ENCODE results near the gene TNIP1. TPM values are rescaled to one million over a fixed set of nuclear protein-coding genes. Genes with fewer than 3 reads are reported as not detected.
A peak's percentile ranks its signal among the peaks of the same experiment; 100 is the strongest.

Gene TNIP1
- total RNA-seq, 1 donor from 2014 or later, result 37.1 TPM

- H3K9me3 Mint-ChIP-seq, result no peaks in the 10 kb centered on the region
- TF ChIP-seq, protein P1, sequence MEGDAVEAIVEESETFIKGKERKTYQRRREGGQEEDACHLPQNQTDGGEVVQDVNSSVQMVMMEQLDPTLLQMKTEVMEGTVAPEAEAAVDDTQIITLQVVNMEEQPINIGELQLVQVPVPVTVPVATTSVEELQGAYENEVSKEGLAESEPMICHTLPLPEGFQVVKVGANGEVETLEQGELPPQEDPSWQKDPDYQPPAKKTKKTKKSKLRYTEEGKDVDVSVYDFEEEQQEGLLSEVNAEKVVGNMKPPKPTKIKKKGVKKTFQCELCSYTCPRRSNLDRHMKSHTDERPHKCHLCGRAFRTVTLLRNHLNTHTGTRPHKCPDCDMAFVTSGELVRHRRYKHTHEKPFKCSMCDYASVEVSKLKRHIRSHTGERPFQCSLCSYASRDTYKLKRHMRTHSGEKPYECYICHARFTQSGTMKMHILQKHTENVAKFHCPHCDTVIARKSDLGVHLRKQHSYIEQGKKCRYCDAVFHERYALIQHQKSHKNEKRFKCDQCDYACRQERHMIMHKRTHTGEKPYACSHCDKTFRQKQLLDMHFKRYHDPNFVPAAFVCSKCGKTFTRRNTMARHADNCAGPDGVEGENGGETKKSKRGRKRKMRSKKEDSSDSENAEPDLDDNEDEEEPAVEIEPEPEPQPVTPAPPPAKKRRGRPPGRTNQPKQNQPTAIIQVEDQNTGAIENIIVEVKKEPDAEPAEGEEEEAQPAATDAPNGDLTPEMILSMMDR (conservative IDR thresholded peaks at IDR 0.05), result no peak
- H3K27me3 Mint-ChIP-seq (ENCODE audit: low read depth), result peaks cover 11% of the 10 kb centered on the region
- H3K27ac Mint-ChIP-seq (ENCODE audit: unreplicated experiment), result no peak overlapping the region
- H3K4me3 Mint-ChIP-seq, result no peak overlapping the region
- DNase-seq (ENCODE audit: low read depth, low spot score), result no peak
- peaks cover 6% of the 10 kb centered on the region for H3K36me3 Mint-ChIP-seq (ENCODE audit: low read depth)
- peaks cover 10% of the 10 kb centered on the region for H3K4me1 Mint-ChIP-seq
These were observed 57.2 kb downstream of the TNIP1 start for GRCh38 chr5:151023651-151024050.

GRCh38 chr5:151023047-151023615 is 57.7 kb downstream of the TNIP1 start:
- Mint-ChIP-seq H3K4me1 (peaks cover 10% of the 10 kb centered on the region), H3K27me3 (ENCODE audit: low read depth) (peaks cover 11% of the 10 kb centered on the region), H3K36me3 (ENCODE audit: low read depth) (peaks cover 3% of the 10 kb centered on the region), H3K4me3 (no peak overlapping the region), H3K9me3 (no peaks in the 10 kb centered on the region), H3K27ac (ENCODE audit: unreplicated experiment) (no peak overlapping the region)
- no peak for DNase-seq (ENCODE audit: low read depth, low spot score)
- TF ChIP-seq, protein P1 (conservative IDR thresholded peaks at IDR 0.05), result no peak

DNA sequence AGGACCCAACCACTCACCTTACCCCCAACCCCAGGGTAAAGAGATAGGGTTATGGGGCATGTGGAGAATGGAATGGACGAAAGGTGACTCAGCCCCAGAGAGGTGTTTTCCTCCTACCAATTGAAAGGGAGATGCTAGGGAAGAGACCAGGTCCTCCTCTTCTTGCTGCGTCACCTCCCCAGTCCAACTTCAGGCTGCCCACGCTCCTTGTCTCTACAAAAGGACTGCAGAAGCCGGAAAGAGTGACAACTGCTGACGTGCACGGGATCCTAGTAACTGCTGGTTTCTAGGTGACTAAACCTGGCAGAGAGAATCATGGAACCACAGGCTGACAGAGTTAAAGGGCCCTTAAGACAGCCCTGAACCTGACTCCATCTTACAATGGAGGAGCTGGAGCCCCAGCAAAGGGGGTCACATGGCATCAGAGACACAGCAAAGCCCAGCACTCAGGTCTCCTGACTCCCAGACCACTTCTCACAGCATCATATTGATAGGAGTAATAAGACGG is 58.3 kb downstream of the TNIP1 start:
- TF ChIP-seq, protein P1 (conservative IDR thresholded peaks at IDR 0.05), result no peak
- Mint-ChIP-seq H3K27ac (ENCODE audit: unreplicated experiment) (no peak overlapping the region), H3K4me3 (peak overlapping the region; percentile 56), H3K9me3 (no peaks in the 10 kb centered on the region), H3K27me3 (ENCODE audit: low read depth) (peaks cover 11% of the 10 kb centered on the region), H3K36me3 (ENCODE audit: low read depth) (peaks cover 3% of the 10 kb centered on the region), H3K4me1 (peaks cover 10% of the 10 kb centered on the region)
- no peak for DNase-seq (ENCODE audit: low read depth, low spot score)

DNA sequence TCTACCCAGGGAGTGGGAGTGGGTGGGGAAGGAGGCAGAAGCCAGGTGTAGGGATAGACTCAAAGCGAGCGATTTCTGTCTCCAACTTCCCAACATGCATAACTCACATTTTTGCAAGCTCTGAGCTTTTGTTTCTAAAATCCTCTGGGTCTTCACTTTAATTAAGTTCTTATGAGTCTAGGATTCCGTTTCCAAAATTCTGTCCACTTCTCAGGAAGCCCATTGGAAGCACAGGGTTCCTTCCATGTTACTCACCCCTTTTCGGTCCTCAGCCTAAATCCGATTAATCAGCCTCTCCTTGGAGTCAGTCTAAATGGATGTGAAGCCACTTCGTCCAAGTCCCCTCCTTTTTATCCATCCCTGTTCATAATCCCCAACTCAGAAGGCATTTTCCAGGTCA is 59.1 kb downstream of the TNIP1 start:
- Mint-ChIP-seq H3K9me3 (no peaks in the 10 kb centered on the region), H3K4me3 (peak overlapping the region; percentile 56), H3K27ac (ENCODE audit: unreplicated experiment) (no peak overlapping the region), H3K27me3 (ENCODE audit: low read depth) (peaks cover 11% of the 10 kb centered on the region), H3K4me1 (peaks cover 10% of the 10 kb centered on the region), H3K36me3 (ENCODE audit: low read depth) (peaks cover 3% of the 10 kb centered on the region)
- no peak for DNase-seq (ENCODE audit: low read depth, low spot score)
- TF ChIP-seq, protein P1 (conservative IDR thresholded peaks at IDR 0.05), result no peak

DNA sequence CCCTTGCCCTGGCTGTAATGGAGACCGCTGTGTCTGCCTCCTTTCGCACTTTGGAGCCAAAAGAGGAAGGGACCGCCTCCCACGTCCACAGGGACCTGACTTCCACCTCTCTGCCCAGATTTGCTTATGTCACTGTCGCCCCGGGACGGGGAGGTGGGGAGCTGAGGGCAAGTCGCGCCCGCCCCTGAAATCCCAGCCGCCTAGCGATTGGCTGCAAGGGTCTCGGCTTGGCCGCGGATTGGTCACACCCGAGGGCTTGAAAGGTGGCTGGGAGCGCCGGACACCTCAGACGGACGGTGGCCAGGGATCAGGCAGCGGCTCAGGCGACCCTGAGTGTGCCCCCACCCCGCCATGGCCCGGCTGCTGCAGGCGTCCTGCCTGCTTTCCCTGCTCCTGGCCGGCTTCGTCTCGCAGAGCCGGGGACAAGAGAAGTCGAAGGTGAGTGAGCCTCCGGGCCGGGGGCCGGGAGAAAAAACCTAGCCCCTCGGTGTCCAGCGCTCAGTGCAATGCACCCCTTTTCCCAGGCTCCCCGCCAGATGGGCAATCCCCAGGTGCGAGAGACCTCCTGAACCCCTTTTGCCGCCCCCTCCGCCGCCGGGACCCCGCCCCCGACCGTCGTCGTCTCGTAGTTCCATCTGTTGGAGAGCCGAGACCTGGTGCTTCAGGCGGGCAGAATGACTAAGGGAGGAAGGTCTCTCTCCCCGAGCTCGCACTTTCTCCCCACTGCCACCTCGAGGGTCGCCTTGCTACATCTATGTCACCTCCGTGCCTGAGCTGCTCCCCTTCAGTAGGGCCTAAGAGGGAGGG is 60.3 kb downstream of the TNIP1 start, which contains the start of gene GPX3:
Gene GPX3 (plus strand): TSS at position 288 of the 807 bp plus-strand sequence. CDS start 64 bp downstream, at position 352.
- Mint-ChIP-seq H3K36me3 (ENCODE audit: low read depth) (peaks cover 3% of the 10 kb centered on the region), H3K4me1 (peaks cover 10% of the 10 kb centered on the region), H3K9me3 (no peaks in the 10 kb centered on the region), H3K4me3 (peak within 1 kb of the TSS; percentile 81), H3K27ac (ENCODE audit: unreplicated experiment) (no peak within 1 kb of the TSS), H3K27me3 (ENCODE audit: low read depth) (peaks cover 11% of the 10 kb centered on the region)
- TF ChIP-seq, protein P1 (conservative IDR thresholded peaks at IDR 0.05), result no peak
- DNase-seq (ENCODE audit: low read depth, low spot score), result peak; percentile 62

Data from neural crest cell (in vitro differentiated cells).